ENCODE measurements around the gene SLC2A10.

Gene SLC2A10

DNA sequence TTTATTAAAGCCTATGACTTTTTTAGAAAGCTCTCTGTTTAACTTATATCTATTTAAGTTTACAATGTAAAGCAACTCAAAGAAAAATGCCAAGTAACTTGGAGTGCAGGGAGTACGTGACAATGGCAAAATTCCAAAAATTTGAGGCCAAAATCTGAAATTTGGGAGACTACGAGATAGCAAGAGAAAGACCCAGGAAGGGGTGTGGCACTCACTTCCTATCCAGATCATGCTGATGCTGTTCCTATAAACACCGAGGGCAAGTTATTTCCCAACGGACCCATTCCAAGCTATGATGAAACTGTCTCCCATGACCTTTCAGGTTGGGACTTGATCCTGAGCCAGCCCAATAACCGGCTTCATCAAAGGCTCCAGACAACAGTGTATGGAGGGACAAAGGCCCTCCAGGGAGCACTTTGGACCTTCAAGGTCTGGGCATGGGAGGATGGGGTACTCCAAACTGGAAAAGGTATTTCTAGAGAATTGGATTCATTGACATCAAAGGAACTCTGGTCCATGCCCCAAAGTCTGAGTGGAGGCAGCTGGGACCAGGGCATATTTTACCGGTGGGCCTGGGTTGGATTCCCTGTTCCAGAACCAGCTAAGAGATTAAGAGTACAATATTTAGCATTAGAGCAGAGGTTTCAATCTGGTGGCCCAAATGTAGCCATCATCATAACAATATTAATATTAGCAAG is 42.5 kb upstream of the SLC2A10 start:
- POLR2A ChIA-PET, result no interaction called here
- CTCF ChIA-PET, result no interaction called here
- no peak for DNase-seq (ENCODE audit: extremely low spot score)
- no peak for TF ChIP-seq ZNF384 (IDR thresholded peaks at IDR 0.05)
- TF ChIP-seq TARDBP (IDR thresholded peaks at IDR 0.05), result no peak
- no peak for TF ChIP-seq ARNT (IDR thresholded peaks at IDR 0.05)
- no peak for TF ChIP-seq ELF4 (IDR thresholded peaks at IDR 0.05)
- TF ChIP-seq NFRKB (IDR thresholded peaks at IDR 0.05), result no peak
- TF ChIP-seq SUZ12 (IDR thresholded peaks at IDR 0.05), result no peak

- no peak for TF ChIP-seq HDGF (IDR thresholded peaks at IDR 0.05; ENCODE audit: borderline replicate concordance)
- TF ChIP-seq FOXK2 (IDR thresholded peaks at IDR 0.05), result no peak
- CTCF ChIA-PET, result no interaction called here
- POLR2A ChIA-PET, result no interaction called here
- DNase-seq (ENCODE audit: extremely low spot score), result no peak
Measured at GRCh38 chr20:46670228-46670584, 39.2 kb upstream of the SLC2A10 start.

- ChIA-PET CTCF (no interaction called here), POLR2A (no interaction called here)
- no peak for DNase-seq (ENCODE audit: extremely low spot score)
- TF ChIP-seq HDGF (IDR thresholded peaks at IDR 0.05; ENCODE audit: borderline replicate concordance), result no peak
- TF ChIP-seq, protein P1, sequence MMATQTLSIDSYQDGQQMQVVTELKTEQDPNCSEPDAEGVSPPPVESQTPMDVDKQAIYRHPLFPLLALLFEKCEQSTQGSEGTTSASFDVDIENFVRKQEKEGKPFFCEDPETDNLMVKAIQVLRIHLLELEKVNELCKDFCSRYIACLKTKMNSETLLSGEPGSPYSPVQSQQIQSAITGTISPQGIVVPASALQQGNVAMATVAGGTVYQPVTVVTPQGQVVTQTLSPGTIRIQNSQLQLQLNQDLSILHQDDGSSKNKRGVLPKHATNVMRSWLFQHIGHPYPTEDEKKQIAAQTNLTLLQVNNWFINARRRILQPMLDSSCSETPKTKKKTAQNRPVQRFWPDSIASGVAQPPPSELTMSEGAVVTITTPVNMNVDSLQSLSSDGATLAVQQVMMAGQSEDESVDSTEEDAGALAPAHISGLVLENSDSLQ (IDR thresholded peaks at IDR 0.05), result no peak
- no peak for TF ChIP-seq TARDBP (IDR thresholded peaks at IDR 0.05)
- no peak for TF ChIP-seq BHLHE40 (IDR thresholded peaks at IDR 0.05; ENCODE audit: borderline replicate concordance)
- no peak for TF ChIP-seq SP1 (IDR thresholded peaks at IDR 0.05)
- no peak for TF ChIP-seq FOXA1 (IDR thresholded peaks at IDR 0.05)
- TF ChIP-seq FOXM1 (IDR thresholded peaks at IDR 0.05; ENCODE audit: borderline replicate concordance), result no peak
Measured at GRCh38 chr20:46670585-46671584, 38.6 kb upstream of the SLC2A10 start.

DNA sequence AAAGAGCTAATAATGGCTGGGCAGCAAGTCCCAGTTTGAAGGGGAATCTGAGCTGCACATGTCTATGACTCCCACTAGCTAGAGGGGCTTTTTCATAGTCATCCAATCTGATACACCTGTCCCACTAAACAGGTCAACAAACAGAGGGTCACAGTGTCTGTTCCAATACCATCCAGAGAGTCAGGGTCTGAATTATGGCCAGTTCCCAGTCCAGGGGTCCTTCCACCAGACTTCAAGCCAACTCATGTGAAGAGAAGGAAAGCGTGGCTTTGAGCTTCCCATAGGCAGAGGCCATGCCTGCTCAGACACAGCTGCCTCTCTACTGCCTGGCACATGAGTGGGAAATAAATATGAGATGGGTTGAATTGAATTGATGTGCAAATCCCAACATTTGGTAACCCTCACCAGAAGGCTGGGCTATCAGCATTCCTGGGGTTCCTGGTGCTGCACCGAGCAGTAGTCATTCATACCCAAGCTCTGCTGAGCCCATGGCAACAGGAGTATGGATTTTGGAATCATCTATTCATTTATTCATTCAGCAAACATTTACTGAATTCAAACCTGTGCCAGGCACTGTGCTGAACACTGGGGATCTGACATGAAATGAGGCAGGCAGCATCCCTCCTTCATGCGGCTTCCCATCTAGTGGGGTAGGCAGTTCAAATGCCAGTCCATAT is 37.4 kb upstream of the SLC2A10 start:
- POLR2A ChIA-PET, result no interaction called here

GRCh38 chr20:46672543-46673148 is 36.8 kb upstream of the SLC2A10 start:
- TF ChIP-seq FOXK2 (IDR thresholded peaks at IDR 0.05), result no peak
- TF ChIP-seq SUZ12 (IDR thresholded peaks at IDR 0.05), result no peak
- DNase-seq (ENCODE audit: extremely low spot score), result no peak
- ChIA-PET POLR2A (no interaction called here), CTCF (interaction anchor here (0.6 kb wide), 1 partner anchor 520 kb away, joined by 5 read pairs; no protein-coding TSS in a partner anchor)

More for the DNA sequence above, 37.4 kb upstream of the SLC2A10 start:
- no peak for DNase-seq (ENCODE audit: extremely low spot score)
- TF ChIP-seq HDGF (IDR thresholded peaks at IDR 0.05; ENCODE audit: borderline replicate concordance), result no peak
- no peak for TF ChIP-seq FOXA1 (IDR thresholded peaks at IDR 0.05)
- TF ChIP-seq FOXM1 (IDR thresholded peaks at IDR 0.05; ENCODE audit: borderline replicate concordance), result no peak
- no peak for TF ChIP-seq TARDBP (IDR thresholded peaks at IDR 0.05)
- no peak for TF ChIP-seq LEF1 (IDR thresholded peaks at IDR 0.05; ENCODE audit: borderline replicate concordance)
- TF ChIP-seq, protein P1 (IDR thresholded peaks at IDR 0.05), result no peak
- no peak for TF ChIP-seq CTBP1 (IDR thresholded peaks at IDR 0.05; ENCODE audit: borderline replicate concordance)
- no peak for TF ChIP-seq ZNF384 (IDR thresholded peaks at IDR 0.05)
- TF ChIP-seq BHLHE40 (IDR thresholded peaks at IDR 0.05; ENCODE audit: borderline replicate concordance), result no peak
- TF ChIP-seq ARNT (IDR thresholded peaks at IDR 0.05), result no peak
- no peak for TF ChIP-seq SUZ12 (IDR thresholded peaks at IDR 0.05)
- no peak for TF ChIP-seq L3MBTL2 (conservative IDR thresholded peaks at IDR 0.05)
- no peak for TF ChIP-seq ELF4 (IDR thresholded peaks at IDR 0.05)
- TF ChIP-seq FOXK2 (IDR thresholded peaks at IDR 0.05), result no peak
- no peak for TF ChIP-seq SP1 (IDR thresholded peaks at IDR 0.05)
- TF ChIP-seq NFRKB (IDR thresholded peaks at IDR 0.05), result no peak
- CTCF ChIA-PET, result no interaction called here

DNA sequence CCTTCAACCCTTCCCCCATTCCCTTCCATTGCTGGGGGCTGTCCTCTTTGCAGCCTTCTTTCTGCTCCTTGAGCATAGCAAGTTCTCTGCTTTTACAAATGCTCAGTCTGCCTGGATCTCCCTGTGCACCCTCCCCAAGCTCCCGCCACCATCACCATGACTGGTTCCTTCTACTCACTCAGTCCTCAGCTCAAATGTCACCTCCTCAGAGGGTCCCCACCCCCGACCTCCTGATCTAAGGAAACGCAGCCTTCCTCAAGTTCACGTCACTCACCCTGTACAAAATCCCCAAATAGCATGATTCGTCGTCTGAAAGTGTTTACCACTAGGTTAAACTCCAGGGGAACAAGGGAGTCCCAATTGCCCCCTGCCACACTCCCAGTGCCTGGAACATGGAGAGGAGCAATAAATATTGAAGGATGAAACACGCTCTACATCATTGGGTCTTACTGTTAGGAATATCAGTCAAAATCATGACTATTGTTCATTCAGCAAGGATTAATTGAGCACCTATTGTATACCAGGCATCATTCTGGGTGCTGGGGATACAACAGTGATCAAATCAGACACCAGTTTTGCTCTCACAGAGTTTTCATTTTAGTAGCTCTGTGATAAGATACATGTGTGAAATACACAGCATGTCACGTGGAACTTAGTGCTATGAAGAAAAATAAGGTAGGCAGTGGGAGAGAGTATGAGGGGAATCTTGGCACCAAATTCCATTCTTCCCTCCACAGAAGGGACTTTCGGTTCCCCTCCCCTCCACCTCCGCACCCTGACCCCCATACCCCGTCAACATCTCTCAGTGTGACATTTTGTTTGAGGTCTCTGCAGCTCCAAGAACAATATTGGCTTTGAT is 35.8 kb upstream of the SLC2A10 start:
- CTCF ChIA-PET, result no interaction called here
- TF ChIP-seq ELF4 (IDR thresholded peaks at IDR 0.05), result no peak
- TF ChIP-seq, protein P1 (IDR thresholded peaks at IDR 0.05), result no peak
- no peak for TF ChIP-seq HDGF (IDR thresholded peaks at IDR 0.05; ENCODE audit: borderline replicate concordance)
- TF ChIP-seq CTBP1 (IDR thresholded peaks at IDR 0.05; ENCODE audit: borderline replicate concordance), result no peak
- TF ChIP-seq LEF1 (IDR thresholded peaks at IDR 0.05; ENCODE audit: borderline replicate concordance), result no peak
- no peak for TF ChIP-seq FOXA1 (IDR thresholded peaks at IDR 0.05)
- TF ChIP-seq BHLHE40 (IDR thresholded peaks at IDR 0.05; ENCODE audit: borderline replicate concordance), result no peak
- no peak for TF ChIP-seq NFRKB (IDR thresholded peaks at IDR 0.05)
- no peak for TF ChIP-seq FOXK2 (IDR thresholded peaks at IDR 0.05)
- no peak for TF ChIP-seq L3MBTL2 (conservative IDR thresholded peaks at IDR 0.05)
- TF ChIP-seq ARNT (IDR thresholded peaks at IDR 0.05), result no peak
- no peak for TF ChIP-seq FOXM1 (IDR thresholded peaks at IDR 0.05; ENCODE audit: borderline replicate concordance)
- TF ChIP-seq SP1 (IDR thresholded peaks at IDR 0.05), result no peak
- TF ChIP-seq SUZ12 (IDR thresholded peaks at IDR 0.05), result no peak
- no peak for TF ChIP-seq ZNF384 (IDR thresholded peaks at IDR 0.05)
- POLR2A ChIA-PET, result no interaction called here
- DNase-seq (ENCODE audit: extremely low spot score), result no peak

Measured in HEK293T (cell line).